Measurements from ENCODE around the gene SLC38A8.

Gene SLC38A8

DNA sequence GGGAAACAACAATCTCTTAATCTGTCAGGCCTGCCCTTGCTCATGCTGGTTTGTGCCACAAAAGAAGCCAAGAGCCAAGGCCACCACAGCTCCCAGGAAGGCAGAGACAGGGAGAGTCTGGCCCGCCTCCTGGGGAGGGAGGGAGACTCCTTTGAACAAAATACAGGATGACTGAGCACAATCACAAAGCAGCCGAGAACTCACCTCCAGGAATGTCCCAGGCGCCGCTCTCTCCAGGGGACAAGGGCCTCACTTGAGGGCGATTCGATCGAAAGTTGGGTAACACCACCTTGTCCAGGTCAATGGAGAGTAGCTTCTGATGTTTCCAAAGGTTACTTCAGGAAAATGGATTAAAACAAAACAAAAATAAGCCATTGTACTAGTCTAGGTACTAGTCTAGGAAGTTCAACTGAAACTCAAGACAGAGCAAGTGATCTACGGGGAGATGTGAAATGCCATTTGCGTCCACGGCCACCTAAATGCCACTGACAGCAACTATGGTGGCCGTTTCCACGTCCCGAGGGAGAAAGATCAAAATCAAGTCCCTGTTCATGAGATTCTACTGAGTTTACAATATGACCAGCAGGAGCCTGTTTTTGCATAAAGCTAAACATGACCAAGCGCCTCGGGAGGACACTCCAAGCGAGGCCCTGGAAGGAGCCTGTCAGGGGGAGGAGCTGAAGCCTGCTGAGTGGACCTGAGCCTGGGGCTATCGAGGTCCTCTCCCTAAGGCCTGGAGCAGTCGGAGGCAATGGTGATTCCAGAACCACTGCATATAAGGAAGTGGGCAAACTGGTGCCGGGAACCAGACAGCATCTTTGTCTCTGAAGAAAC, 13.4 kb upstream of the SLC38A8 start:
- no peak overlapping the region for H3K9ac ChIP-seq (ENCODE audit: low read length)
- peaks cover 80% of the 10 kb centered on the region for H3K36me3 ChIP-seq (ENCODE audit: insufficient read depth, low read length)

GRCh38 chr16:84055366-84055765, 12.8 kb upstream of the SLC38A8 start:
- no peak overlapping the region for H3K27ac ChIP-seq (ENCODE audit: low read depth, low read length)
- no peaks in the 10 kb centered on the region for H3K9me3 ChIP-seq (ENCODE audit: low read length)
- H3K4me3 ChIP-seq (ENCODE audit: low read depth in 1 of 2, low read length in 2 of 2): no peak overlapping the region
- no peak overlapping the region for H3K9ac ChIP-seq (ENCODE audit: low read length)
- H3K36me3 ChIP-seq (ENCODE audit: insufficient read depth, low read length): peaks cover 80% of the 10 kb centered on the region
- H3K27me3 ChIP-seq (ENCODE audit: control insufficient read depth in 1 of 2, insufficient read depth in 2 of 2, low read length in 2 of 2): no peaks in the 10 kb centered on the region
- peaks cover 16% of the 10 kb centered on the region for H3K4me1 ChIP-seq (ENCODE audit: insufficient read depth, low read length)

More for the DNA sequence above, 13.4 kb upstream of the SLC38A8 start:
- Histone ChIP-seq H3K4me1 (ENCODE audit: insufficient read depth, low read length) (peaks cover 16% of the 10 kb centered on the region), H3K27me3 (ENCODE audit: control insufficient read depth in 1 of 2, insufficient read depth in 2 of 2, low read length in 2 of 2) (no peaks in the 10 kb centered on the region), H3K27ac (ENCODE audit: low read depth, low read length) (no peak overlapping the region), H3K9me3 (ENCODE audit: low read length) (no peaks in the 10 kb centered on the region), H3K4me3 (ENCODE audit: low read depth in 1 of 2, low read length in 2 of 2) (no peak overlapping the region)

- Histone ChIP-seq H3K4me1 (ENCODE audit: insufficient read depth, low read length) (peaks cover 16% of the 10 kb centered on the region), H3K27me3 (ENCODE audit: control insufficient read depth in 1 of 2, insufficient read depth in 2 of 2, low read length in 2 of 2) (no peaks in the 10 kb centered on the region), H3K36me3 (ENCODE audit: insufficient read depth, low read length) (peaks cover 80% of the 10 kb centered on the region), H3K9ac (ENCODE audit: low read length) (no peak overlapping the region), H3K27ac (ENCODE audit: low read depth, low read length) (no peak overlapping the region), H3K9me3 (ENCODE audit: low read length) (no peaks in the 10 kb centered on the region), H3K4me3 (ENCODE audit: low read depth in 1 of 2, low read length in 2 of 2) (no peak overlapping the region)
These were observed 12.3 kb upstream of the SLC38A8 start for GRCh38 chr16:84054916-84055315.

DNA sequence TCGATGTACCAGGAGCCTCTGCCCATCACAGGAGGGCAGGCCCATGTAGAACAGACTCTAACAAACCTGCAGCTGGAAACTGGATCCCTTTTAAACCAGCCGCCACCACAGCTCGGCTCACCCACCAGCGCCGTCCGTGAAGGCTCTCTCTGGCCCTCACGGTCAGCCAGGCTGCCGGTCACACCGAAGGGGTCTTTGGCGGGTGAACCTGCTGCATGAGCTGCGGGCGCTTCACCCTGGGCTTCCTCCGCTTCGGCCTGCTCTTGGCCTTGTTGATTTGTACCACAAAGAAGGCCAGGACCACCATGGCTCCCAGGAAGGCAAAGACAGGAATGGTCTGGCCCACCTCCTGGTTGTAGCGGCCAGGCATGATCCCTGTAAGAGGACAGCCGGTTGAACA, 11.7 kb upstream of the SLC38A8 start:
- H3K27ac ChIP-seq (ENCODE audit: low read depth, low read length): no peak overlapping the region

DNA sequence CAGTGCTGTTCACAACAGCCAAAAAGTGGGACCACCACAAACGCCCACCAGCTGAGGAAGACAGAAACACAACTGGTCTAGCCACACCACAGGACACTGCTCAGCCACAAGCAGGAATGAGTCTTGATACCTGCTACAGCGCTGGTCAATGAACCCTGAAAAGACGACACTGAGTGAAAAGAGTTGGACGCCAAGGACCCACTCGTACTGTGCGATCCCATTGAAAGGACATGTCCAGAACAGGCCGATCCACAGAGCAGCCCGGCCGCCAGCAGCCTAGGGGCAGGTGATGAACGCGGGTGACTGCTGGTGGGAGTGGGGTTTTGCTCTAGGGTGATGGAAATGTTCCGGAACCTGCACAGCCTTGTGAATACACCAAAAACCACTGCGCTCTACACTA, 10.6 kb upstream of the SLC38A8 start:
- peaks cover 74% of the 10 kb centered on the region for H3K36me3 ChIP-seq (ENCODE audit: insufficient read depth, low read length)
- H3K27ac ChIP-seq (ENCODE audit: low read depth, low read length): no peak overlapping the region
- peaks cover 16% of the 10 kb centered on the region for H3K4me1 ChIP-seq (ENCODE audit: insufficient read depth, low read length)
- H3K9me3 ChIP-seq (ENCODE audit: low read length): no peaks in the 10 kb centered on the region
- no peaks in the 10 kb centered on the region for H3K27me3 ChIP-seq (ENCODE audit: control insufficient read depth in 1 of 2, insufficient read depth in 2 of 2, low read length in 2 of 2)
- H3K4me3 ChIP-seq (ENCODE audit: low read depth in 1 of 2, low read length in 2 of 2): no peak overlapping the region
- H3K9ac ChIP-seq (ENCODE audit: low read length): no peak overlapping the region

More for the DNA sequence above, 11.7 kb upstream of the SLC38A8 start:
- no peaks in the 10 kb centered on the region for H3K9me3 ChIP-seq (ENCODE audit: low read length)
- H3K4me1 ChIP-seq (ENCODE audit: insufficient read depth, low read length): peaks cover 16% of the 10 kb centered on the region
- H3K9ac ChIP-seq (ENCODE audit: low read length): no peak overlapping the region
- no peak overlapping the region for H3K4me3 ChIP-seq (ENCODE audit: low read depth in 1 of 2, low read length in 2 of 2)
- H3K27me3 ChIP-seq (ENCODE audit: control insufficient read depth in 1 of 2, insufficient read depth in 2 of 2, low read length in 2 of 2): no peaks in the 10 kb centered on the region
- H3K36me3 ChIP-seq (ENCODE audit: insufficient read depth, low read length): peaks cover 80% of the 10 kb centered on the region

DNA sequence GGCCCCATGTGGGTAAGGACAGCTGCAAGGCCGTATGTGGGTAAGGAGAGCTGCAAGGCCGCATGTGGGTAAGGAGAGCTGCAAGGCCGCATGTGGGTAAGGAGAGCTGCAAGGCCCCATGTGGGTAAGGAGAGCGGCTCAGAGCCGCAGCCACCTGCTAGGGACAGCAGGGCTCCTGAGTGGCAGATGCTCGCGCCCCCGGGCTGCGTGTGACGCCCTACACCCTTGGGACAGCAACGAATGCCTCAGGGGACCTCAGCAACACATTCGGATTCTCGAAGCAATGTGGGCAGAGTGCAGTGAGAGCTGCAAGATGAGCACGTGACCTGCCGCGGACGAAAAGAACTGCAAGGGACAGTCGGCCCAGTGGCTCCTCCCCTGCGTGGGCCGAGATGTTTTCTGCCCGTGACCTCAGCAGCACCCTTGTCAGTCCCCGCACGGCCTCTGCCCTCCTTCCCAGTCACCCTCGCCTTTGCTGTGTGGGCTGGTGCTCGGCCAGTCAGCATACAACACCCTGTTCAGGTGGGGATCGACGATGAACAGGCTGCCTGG, 9.6 kb upstream of the SLC38A8 start:
- H3K4me1 ChIP-seq (ENCODE audit: insufficient read depth, low read length): peaks cover 16% of the 10 kb centered on the region
- H3K27me3 ChIP-seq (ENCODE audit: control insufficient read depth in 1 of 2, insufficient read depth in 2 of 2, low read length in 2 of 2): no peaks in the 10 kb centered on the region
- H3K4me3 ChIP-seq (ENCODE audit: low read depth in 1 of 2, low read length in 2 of 2): no peak overlapping the region
- H3K36me3 ChIP-seq (ENCODE audit: insufficient read depth, low read length): peaks cover 71% of the 10 kb centered on the region
- H3K9ac ChIP-seq (ENCODE audit: low read length): no peak overlapping the region
- no peaks in the 10 kb centered on the region for H3K9me3 ChIP-seq (ENCODE audit: low read length)
- no peak overlapping the region for H3K27ac ChIP-seq (ENCODE audit: low read depth, low read length)

DNA sequence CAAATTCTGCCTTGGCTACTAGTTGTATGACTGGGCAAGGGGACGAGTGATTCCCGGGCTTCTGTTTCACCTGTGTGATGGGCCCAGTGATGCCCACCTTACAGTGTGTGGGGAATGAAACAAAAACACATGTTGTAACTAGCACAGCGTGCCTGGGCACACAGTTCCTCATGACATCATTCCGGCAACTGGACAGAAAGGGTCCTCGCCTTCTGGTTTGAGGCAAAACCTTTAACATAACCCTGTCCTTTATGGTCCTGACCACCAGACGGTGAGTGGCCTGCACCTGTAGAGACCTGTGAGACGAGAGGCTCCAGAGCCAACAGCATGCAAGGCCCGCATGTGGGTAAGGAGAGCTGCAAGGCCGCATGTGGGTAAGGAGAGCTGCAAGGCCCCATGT, 7.7 kb upstream of the SLC38A8 start:
- no peak overlapping the region for H3K27ac ChIP-seq (ENCODE audit: low read depth, low read length)
- H3K9ac ChIP-seq (ENCODE audit: low read length): no peak overlapping the region
- H3K4me3 ChIP-seq (ENCODE audit: low read depth in 1 of 2, low read length in 2 of 2): no peak overlapping the region
- no peaks in the 10 kb centered on the region for H3K27me3 ChIP-seq (ENCODE audit: control insufficient read depth in 1 of 2, insufficient read depth in 2 of 2, low read length in 2 of 2)
- peaks cover 8% of the 10 kb centered on the region for H3K4me1 ChIP-seq (ENCODE audit: insufficient read depth, low read length)
- H3K36me3 ChIP-seq (ENCODE audit: insufficient read depth, low read length): peaks cover 60% of the 10 kb centered on the region
- no peaks in the 10 kb centered on the region for H3K9me3 ChIP-seq (ENCODE audit: low read length)

GRCh38 chr16:84049403-84050060, 6.9 kb upstream of the SLC38A8 start:
- Histone ChIP-seq H3K4me1 (ENCODE audit: insufficient read depth, low read length) (peaks cover under 1% of the 10 kb centered on the region), H3K9ac (ENCODE audit: low read length) (no peak overlapping the region), H3K9me3 (ENCODE audit: low read length) (no peaks in the 10 kb centered on the region), H3K36me3 (ENCODE audit: insufficient read depth, low read length) (peaks cover 52% of the 10 kb centered on the region), H3K27me3 (ENCODE audit: control insufficient read depth in 1 of 2, insufficient read depth in 2 of 2, low read length in 2 of 2) (no peaks in the 10 kb centered on the region), H3K27ac (ENCODE audit: low read depth, low read length) (no peak overlapping the region), H3K4me3 (ENCODE audit: low read depth in 1 of 2, low read length in 2 of 2) (no peak overlapping the region)

GRCh38 chr16:84048871-84049270, 6.3 kb upstream of the SLC38A8 start:
- H3K9me3 ChIP-seq (ENCODE audit: low read length): no peaks in the 10 kb centered on the region
- no peaks in the 10 kb centered on the region for H3K4me1 ChIP-seq (ENCODE audit: insufficient read depth, low read length)
- peaks cover 45% of the 10 kb centered on the region for H3K36me3 ChIP-seq (ENCODE audit: insufficient read depth, low read length)
- no peak overlapping the region for H3K4me3 ChIP-seq (ENCODE audit: low read depth in 1 of 2, low read length in 2 of 2)
- H3K9ac ChIP-seq (ENCODE audit: low read length): no peak overlapping the region
- H3K27ac ChIP-seq (ENCODE audit: low read depth, low read length): no peak overlapping the region
- H3K27me3 ChIP-seq (ENCODE audit: control insufficient read depth in 1 of 2, insufficient read depth in 2 of 2, low read length in 2 of 2): no peaks in the 10 kb centered on the region

DNA sequence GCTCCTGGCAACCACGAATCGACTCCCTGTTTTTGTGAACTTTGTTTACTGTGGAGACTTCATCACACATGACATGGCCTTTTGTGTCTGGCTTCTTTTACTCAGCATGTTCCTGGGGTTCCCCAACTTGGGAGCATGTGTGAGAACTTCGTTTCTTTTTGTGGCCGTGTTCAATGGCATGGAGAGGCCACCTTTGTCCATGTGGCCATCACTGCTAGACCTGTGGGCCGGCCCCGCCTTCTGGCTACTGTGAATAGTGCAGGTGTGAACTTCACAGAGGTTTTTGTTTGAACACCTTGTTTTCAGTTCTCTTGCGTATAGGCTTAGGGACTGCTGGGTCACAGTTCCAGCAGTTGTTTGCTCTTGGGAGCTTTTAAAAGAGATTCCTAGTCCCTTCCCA, 5.7 kb upstream of the SLC38A8 start:
- Histone ChIP-seq H3K9me3 (ENCODE audit: low read length) (no peaks in the 10 kb centered on the region), H3K9ac (ENCODE audit: low read length) (no peak overlapping the region), H3K27ac (ENCODE audit: low read depth, low read length) (no peak overlapping the region), H3K27me3 (ENCODE audit: control insufficient read depth in 1 of 2, insufficient read depth in 2 of 2, low read length in 2 of 2) (no peaks in the 10 kb centered on the region), H3K4me1 (ENCODE audit: insufficient read depth, low read length) (no peaks in the 10 kb centered on the region), H3K4me3 (ENCODE audit: low read depth in 1 of 2, low read length in 2 of 2) (no peak overlapping the region), H3K36me3 (ENCODE audit: insufficient read depth, low read length) (peaks cover 39% of the 10 kb centered on the region)

GRCh38 chr16:84047626-84048025, 5.0 kb upstream of the SLC38A8 start:
- Histone ChIP-seq H3K9me3 (ENCODE audit: low read length) (no peaks in the 10 kb centered on the region), H3K4me1 (ENCODE audit: insufficient read depth, low read length) (no peaks in the 10 kb centered on the region), H3K4me3 (ENCODE audit: low read depth in 1 of 2, low read length in 2 of 2) (no peak overlapping the region), H3K36me3 (ENCODE audit: insufficient read depth, low read length) (peaks cover 33% of the 10 kb centered on the region), H3K27me3 (ENCODE audit: control insufficient read depth in 1 of 2, insufficient read depth in 2 of 2, low read length in 2 of 2) (peaks cover 0 to 5% of the 10 kb centered on the region in 2 donors), H3K27ac (ENCODE audit: low read depth, low read length) (no peak overlapping the region), H3K9ac (ENCODE audit: low read length) (no peak overlapping the region)
